Measurements from ENCODE around the gene ATP5ME.
"Not testable (repeated sequence)": the region's sequence is repeated elsewhere in the genome, so short reads cannot be mapped to it uniquely, and the experiment has no call there.

Gene ATP5ME

GRCh38 chr4:704971-705277 is 30.8 kb upstream of the ATP5ME start:
- no peak for DNase-seq (ENCODE audit: low spot score)

GRCh38 chr4:704198-704891 is 30.3 kb upstream of the ATP5ME start:
- no peak for DNase-seq (ENCODE audit: low spot score)

GRCh38 chr4:703336-704197 is 29.5 kb upstream of the ATP5ME start:
- no peak for DNase-seq (ENCODE audit: low spot score)

- DNase-seq (ENCODE audit: low spot score), result no peak
Measured at GRCh38 chr4:702618-703048, 28.6 kb upstream of the ATP5ME start.

- DNase-seq (ENCODE audit: low spot score), result no peak
Measured at GRCh38 chr4:700587-701264, 26.6 kb upstream of the ATP5ME start.

GRCh38 chr4:699816-700580 is 25.9 kb upstream of the ATP5ME start:
- no peak for DNase-seq (ENCODE audit: low spot score)

GRCh38 chr4:694341-694940 is 20.4 kb upstream of the ATP5ME start:
- DNase-seq (ENCODE audit: low spot score), result not testable (repeated sequence)

GRCh38 chr4:692771-693554 is 18.9 kb upstream of the ATP5ME start:
- DNase-seq (ENCODE audit: low spot score), result no peak

- no peak for DNase-seq (ENCODE audit: low spot score)
Measured at GRCh38 chr4:689723-690122, 15.6 kb upstream of the ATP5ME start.

- DNase-seq (ENCODE audit: low spot score), result no peak
Measured at GRCh38 chr4:688854-689681, 15.0 kb upstream of the ATP5ME start, which contains the start of gene SLC49A3. SLC49A3 (minus strand) TSS chr4:689151; CDS start chr4:689127, 24 bp downstream.

GRCh38 chr4:687971-688853 is 14.1 kb upstream of the ATP5ME start:
- DNase-seq (ENCODE audit: low spot score), result no peak

- peak; percentile 97 for DNase-seq (ENCODE audit: low spot score)
Measured at GRCh38 chr4:687048-687970, 13.2 kb upstream of the ATP5ME start.

- DNase-seq (ENCODE audit: low spot score), result no peak
Measured at GRCh38 chr4:686413-687040, 12.5 kb upstream of the ATP5ME start.

GRCh38 chr4:685679-686412 is 11.8 kb upstream of the ATP5ME start:
- no peak for DNase-seq (ENCODE audit: low spot score)

GRCh38 chr4:684623-685327 is 10.7 kb upstream of the ATP5ME start:
- DNase-seq (ENCODE audit: low spot score), result no peak

Measured in RKO (cell line).